DMS53 treated with DMSO at 0.1 percent for 48 hours (cell line): ENCODE measurements around the gene NDRG2.
"Not testable (repeated sequence)": the region's sequence is repeated elsewhere in the genome, so short reads cannot be mapped to it uniquely, and the experiment has no call there.

Source experiments
- DNase-seq: peaks from one replicate; lab custom pipeline; 2025; ENCODE audit not compliant: unreplicated experiment; lab: John Stamatoyannopoulos, UW

NDRG2 gene

DNA sequence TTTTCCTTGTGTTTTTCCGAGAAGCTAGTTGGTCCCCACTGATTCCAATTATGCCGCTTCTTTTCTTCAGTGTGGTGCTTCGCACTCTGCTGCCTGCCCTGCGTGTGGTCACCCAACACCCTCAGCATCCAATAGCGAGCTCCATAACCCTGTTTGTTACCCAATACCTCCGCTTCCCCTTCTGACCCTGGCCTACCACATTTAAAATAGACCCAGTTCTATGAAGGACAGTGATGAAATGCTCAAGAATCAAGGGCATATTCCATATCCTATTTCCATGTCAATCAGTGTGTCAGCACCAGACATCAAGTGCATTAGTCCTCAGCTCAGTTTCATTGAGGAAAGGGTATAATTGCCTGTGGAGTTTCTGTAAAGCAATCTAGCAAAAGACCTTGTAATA, 9.5 kb downstream of the NDRG2 start:
- DNase-seq: no peak

GRCh38 chr14:21014761-21015190, 10.1 kb downstream of the NDRG2 start:
- peak; percentile 35 for DNase-seq

- no peak for DNase-seq
Measured at GRCh38 chr14:21011136-21011535, 13.7 kb downstream of the NDRG2 start.

DNA sequence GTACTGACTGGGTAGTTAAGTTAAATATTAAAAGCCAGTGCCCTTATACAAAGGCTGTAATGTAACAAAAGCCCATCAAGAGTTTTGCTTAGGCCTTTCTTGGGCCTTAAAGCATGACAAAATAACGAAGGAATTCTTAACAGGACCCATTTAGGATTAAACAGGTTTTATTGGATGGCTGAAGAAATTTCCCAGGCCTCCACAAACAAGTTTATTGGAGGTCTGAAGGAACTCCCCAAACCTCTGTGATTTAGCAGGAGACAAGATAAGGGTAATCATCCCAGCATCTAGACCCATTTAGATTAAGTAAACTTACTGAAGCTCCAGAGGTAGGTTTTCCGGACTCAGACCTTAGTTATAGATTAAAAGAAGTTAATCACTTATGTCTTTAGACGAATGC, 15.1 kb downstream of the NDRG2 start:
- DNase-seq: not testable (repeated sequence)

DNA sequence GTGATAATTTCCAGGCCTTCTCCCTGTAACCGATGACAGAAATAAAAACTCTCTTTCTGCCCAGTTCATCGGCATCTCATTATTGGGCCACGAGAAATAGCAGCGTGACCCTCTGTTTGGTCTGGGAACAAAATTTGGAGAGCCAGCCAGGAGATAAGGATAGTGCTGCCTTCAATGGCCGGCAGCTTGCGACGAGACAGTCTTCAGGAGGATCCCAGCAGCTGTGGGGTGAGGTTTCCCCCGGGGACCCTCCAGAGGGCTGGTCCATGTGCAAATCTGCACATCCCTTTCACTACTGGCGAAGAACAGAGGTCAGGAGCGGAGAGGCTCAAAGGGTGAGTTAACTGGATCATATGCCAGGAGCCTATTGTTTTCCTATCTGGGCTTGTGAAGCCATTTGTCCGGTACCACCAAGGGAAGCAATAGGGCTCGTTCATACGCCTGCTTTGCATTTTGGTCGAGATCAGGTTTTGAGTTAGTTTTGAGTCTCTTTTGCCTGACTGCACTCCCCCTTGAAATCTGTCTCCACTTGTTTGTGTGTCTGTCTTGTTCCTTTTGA, 21.0 kb downstream of the NDRG2 start:
- DNase-seq: no peak

GRCh38 chr14:21001218-21001617, 23.6 kb downstream of the NDRG2 start:
- DNase-seq: no peak

- DNase-seq: no peak
Measured at GRCh38 chr14:20999591-20999990, 25.3 kb downstream of the NDRG2 start.

GRCh38 chr14:20998674-20999366, 26.0 kb downstream of the NDRG2 start, which contains the start of gene SLC39A2:
Gene SLC39A2, plus strand, starts transcription at chr14:20999293. Its CDS starts 154 bp downstream, at chr14:20999447.
- DNase-seq: no peak

- no peak for DNase-seq
Measured at GRCh38 chr14:20998139-20998538, 26.7 kb downstream of the NDRG2 start.

GRCh38 chr14:20997564-20997963, 27.3 kb downstream of the NDRG2 start:
- no peak for DNase-seq

GRCh38 chr14:20997115-20997514, 27.7 kb downstream of the NDRG2 start:
- no peak for DNase-seq

DNA sequence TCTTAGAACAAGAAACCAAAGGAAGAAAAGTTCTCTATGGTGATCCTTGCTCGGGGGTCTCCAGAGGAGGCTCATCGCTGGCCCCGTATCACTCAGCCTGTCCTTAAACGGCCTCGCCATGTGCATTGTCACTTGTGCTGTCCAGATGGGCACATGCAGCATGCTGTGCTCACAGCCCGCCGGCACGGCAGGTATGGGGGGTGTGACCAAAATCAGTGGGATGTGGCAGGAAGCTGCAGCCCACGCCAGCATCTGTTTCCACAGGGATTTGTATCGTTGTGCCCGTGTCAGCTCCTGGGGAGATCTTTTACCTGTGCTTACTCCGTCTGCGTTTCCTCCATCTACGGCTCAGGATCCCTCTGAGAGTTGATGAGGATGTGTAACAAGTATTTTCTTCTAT, 28.3 kb downstream of the NDRG2 start:
- no peak for DNase-seq

- peak; percentile 64 for DNase-seq
Measured at GRCh38 chr14:20989787-20990600, 34.9 kb downstream of the NDRG2 start, which contains the start of gene METTL17. Gene METTL17, plus strand, starts transcription at chr14:20989980. Its CDS starts 23 bp downstream, at chr14:20990003.

GRCh38 chr14:20989471-20989786, 35.4 kb downstream of the NDRG2 start:
- no peak for DNase-seq

- no peak for DNase-seq
Measured at GRCh38 chr14:20988717-20989470, 36.0 kb downstream of the NDRG2 start.

- DNase-seq: no peak
Measured at GRCh38 chr14:20986811-20987210, 38.0 kb downstream of the NDRG2 start.

GRCh38 chr14:20985650-20986049, 39.2 kb downstream of the NDRG2 start:
- DNase-seq: not testable (repeated sequence)

DNA sequence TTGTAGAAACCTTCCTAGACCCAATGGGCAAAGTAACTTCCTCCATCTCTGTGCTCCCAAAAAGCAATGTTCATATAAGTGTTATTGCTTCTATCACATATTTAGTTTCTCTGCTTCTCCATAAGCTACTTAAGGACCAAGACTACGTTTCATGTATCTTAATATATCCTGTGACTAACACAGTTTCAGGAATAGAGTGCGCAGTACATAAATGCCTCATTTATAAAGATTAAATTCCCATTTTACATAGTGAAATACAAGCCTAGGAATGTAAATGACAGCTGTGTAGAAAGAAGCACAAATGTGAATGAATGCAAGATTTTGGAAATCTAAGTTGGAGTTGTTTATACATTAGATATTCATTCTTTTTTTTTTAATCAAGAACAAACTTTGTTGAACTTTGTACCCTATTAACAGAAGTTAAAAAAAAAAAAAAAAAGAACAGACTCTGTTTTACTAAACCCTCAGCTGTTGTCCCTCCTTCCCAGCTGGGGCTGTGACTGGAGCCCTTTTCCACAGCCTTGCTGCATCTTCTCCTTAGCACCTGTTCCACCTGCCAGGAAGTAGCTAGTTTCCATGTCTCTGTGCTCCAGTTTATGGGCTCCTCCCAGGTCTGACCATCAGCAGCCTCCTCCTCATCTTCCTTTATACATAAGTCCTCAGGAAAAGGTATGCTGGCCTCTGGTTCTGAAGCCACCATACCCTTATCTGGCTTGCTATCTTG, 42.1 kb downstream of the NDRG2 start:
- DNase-seq: no peak

DNA sequence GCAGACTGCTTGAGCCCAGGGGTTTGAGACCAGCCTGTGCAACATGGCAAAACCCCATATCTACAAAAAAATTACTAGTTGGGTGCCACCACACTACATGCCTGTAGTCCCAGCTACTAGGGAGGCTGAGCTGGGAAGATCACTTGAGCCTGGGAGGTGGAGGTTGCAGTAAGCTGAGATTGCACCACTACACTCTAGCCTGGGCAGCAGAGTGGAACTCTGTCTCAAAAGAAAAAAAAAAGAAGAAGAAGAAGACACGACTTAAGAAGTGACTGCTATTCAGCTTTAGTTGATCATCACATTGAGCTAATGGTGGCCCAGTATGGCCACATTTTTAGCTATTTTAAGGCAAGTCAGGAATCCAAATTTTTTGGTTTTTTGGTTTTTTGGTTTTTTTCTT, 44.0 kb downstream of the NDRG2 start:
- DNase-seq: no peak

GRCh38 chr14:20978687-20979086, 46.2 kb downstream of the NDRG2 start:
- no peak for DNase-seq

DNA sequence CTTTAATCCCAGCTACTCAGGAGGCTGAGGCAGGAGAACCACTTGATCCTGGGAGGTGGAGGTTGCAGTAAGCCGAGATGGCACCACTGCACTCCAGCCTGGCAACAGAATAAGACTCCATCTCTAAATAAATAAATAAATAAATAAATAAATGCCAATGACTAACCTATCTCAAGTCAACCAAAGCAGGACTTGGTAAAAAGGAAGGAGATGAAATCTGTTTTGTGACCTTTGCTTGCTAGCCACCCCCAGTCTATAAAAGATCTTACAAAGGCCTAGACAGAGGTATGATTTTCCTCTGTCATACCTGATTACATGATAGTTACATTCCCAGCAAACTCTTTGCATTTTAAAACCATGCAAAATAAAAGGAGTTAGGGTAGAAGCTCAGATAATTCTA, 48.6 kb downstream of the NDRG2 start:
- no peak for DNase-seq
